Sigmoid colon (tissue), 7 donors: ENCODE results near the gene STARD3NL. TPM values are rescaled to one million over a fixed set of nuclear protein-coding genes. Genes with fewer than 3 reads are reported as not detected.

ENCODE experiments used
- DNase-seq: peaks from one replicate; pipeline ENCODE4 v3.0.0-alpha.2; 2019
- H3K27ac ChIP-seq, 4 donors: fragments of 200-600 bp; sonication (generic); one replicate each; pipeline ENCODE4 v1.5.1; 2016 to 2019; ENCODE audit warnings: mild to moderate bottlenecking in 1 of 4
- H3K27me3 ChIP-seq, 3 donors: fragments of 200-600 bp; sonication (generic); one replicate each; pipeline ENCODE4 v1.5.1; 2019; ENCODE audit warnings: mild to moderate bottlenecking in 1 of 3
- H3K36me3 ChIP-seq, 4 donors: fragments of 200-600 bp; sonication (generic); one replicate each; pipeline ENCODE4 v1.5.1; 2016 to 2019
- H3K4me1 ChIP-seq, 4 donors: fragments of 200-600 bp; sonication (generic); one replicate each; pipeline ENCODE4 v1.5.1; 2017 to 2019
- H3K4me3 ChIP-seq, 4 donors: fragments of 200-600 bp; sonication (generic); one replicate each; pipeline ENCODE4 v1.5.1; 2017 to 2019; ENCODE audit warnings: mild to moderate bottlenecking in 2 of 4, moderate library complexity in 1 of 4
- H3K9me3 ChIP-seq, 4 donors: fragments of 200-600 bp in 3 of 4; sonication (generic) in 3 of 4; one replicate each; pipeline versions ENCODE4 v1.5.1 to v1.6.1; 2013 to 2019
- EP300 ChIP-seq, 4 donors: sonication (generic); formaldehyde crosslinking; IDR thresholded peaks; one replicate each; pipeline ENCODE4 v1.6.1; 2017; ENCODE audit warnings: antibody characterized with exemption in 4 of 4
- POLR2A ChIP-seq, 2 donors: fragments of 450-650 bp; IDR thresholded peaks; one replicate each; pipeline ENCODE4 v1.6.1; 2016; ENCODE audit warnings: antibody characterized with exemption in 2 of 2, mild to moderate bottlenecking in 2 of 2, moderate library complexity in 2 of 2
- POLR2AphosphoS5 ChIP-seq, 4 donors: sonication (generic); formaldehyde crosslinking; IDR thresholded peaks; one replicate each; pipeline ENCODE4 v1.6.1; 2017; ENCODE audit warnings: antibody characterized with exemption in 4 of 4
- WGBS, 2 donors: extraction: QIAGEN DNeasy Blood & Tissue Kit; methylation state at CpG; one replicate each; pipeline ENCODE4 v1.1.7; 2013; 5-methylcytosine and 5-hydroxymethylcytosine counted together
- intact Hi-C: fragments of 100-400 bp; cut with DNase I; formaldehyde crosslinking; loops from one replicate; pipeline ENCODE4 v1.15.1; 2023
- polyA plus RNA-seq, 3 donors: library from polyadenylated mRNA; stranded (reverse); fragments of 200-250 nt; gene quantifications; one replicate each; pipeline ENCODE4 v1.2.3, GENCODE V29; 2013
- total RNA-seq, 4 donors: library from RNA; depleted of rRNA; stranded (reverse); fragments of >200 nt; gene quantifications; one replicate each; pipeline ENCODE4 v1.1.0, GENCODE V29; 2016
- TF ChIP-seq, protein P1 (sequence below), 4 experiments: fragments of 450-650 bp in 3 of 4; fragments of 200-600 bp in 1 of 4; IDR thresholded peaks; one replicate each; pipeline ENCODE4 v1.5.1; 2016 to 2019; ENCODE audit warnings: antibody characterized with exemption in 4 of 4, mild to moderate bottlenecking in 3 of 4, moderate library complexity in 2 of 4
- donor health status: healthy with polysubstance abuse.
- donor health status: Bipolar disorder and iron deficiency.
- donor health status: healthy.

Gene STARD3NL
- total and polyA plus RNA-seq, 7 donors = 26.3 to 67.6 (median 36.0) TPM

DNA sequence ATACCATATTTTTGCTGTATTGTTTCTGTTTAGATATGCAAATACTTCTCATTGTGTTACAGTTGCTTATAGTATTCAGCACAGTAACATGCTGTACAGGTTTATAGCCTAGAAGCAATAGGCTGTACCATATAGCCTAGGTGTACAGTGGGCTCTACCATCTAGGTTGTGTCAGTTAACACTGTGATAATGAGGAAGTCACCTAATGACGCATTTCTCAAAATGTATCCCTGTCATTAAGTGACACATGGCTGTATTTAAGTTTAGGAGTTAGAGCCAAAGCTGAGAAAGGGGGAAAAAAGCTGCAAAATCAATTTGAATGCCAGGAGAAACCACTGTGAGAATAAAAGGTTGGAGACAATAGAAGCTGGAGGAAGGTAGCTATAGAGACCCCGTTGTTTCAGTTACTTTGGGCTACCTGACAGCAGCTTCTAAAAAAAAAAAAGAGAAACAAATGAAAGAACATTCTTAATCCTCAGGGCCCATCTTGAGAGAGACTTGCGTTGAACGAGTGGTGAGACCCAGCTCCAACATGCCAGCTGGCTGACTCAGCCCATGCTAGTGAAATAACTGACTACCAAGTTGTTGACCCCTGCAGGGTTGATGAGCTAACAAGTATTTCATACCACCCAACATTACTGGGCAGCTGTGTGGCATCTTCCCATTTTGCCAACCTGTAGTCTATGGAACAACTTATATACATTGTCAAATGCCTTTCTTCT, 8.7 kb downstream of the STARD3NL start:
- H3K36me3 ChIP-seq = no peaks in the 10 kb centered on the region
- intact Hi-C loops = no loop called here
- TF ChIP-seq, protein P1, sequence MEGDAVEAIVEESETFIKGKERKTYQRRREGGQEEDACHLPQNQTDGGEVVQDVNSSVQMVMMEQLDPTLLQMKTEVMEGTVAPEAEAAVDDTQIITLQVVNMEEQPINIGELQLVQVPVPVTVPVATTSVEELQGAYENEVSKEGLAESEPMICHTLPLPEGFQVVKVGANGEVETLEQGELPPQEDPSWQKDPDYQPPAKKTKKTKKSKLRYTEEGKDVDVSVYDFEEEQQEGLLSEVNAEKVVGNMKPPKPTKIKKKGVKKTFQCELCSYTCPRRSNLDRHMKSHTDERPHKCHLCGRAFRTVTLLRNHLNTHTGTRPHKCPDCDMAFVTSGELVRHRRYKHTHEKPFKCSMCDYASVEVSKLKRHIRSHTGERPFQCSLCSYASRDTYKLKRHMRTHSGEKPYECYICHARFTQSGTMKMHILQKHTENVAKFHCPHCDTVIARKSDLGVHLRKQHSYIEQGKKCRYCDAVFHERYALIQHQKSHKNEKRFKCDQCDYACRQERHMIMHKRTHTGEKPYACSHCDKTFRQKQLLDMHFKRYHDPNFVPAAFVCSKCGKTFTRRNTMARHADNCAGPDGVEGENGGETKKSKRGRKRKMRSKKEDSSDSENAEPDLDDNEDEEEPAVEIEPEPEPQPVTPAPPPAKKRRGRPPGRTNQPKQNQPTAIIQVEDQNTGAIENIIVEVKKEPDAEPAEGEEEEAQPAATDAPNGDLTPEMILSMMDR (IDR thresholded peaks at IDR 0.05) = no peak
- TF ChIP-seq POLR2AphosphoS5 (IDR thresholded peaks at IDR 0.05) = no peak
- no peak for TF ChIP-seq POLR2A (IDR thresholded peaks at IDR 0.05)
- TF ChIP-seq EP300 (IDR thresholded peaks at IDR 0.05) = no peak
- no peak overlapping the region for H3K4me3 ChIP-seq
- no peak overlapping the region for H3K27ac ChIP-seq
- H3K27me3 ChIP-seq = no peaks in the 10 kb centered on the region
- DNase-seq = no peak
- 86 to 92% methylated on average over 4 of the region's 4 CpGs for WGBS, 2 donors
- peaks cover 0 to 5% (median 0%) of the 10 kb centered on the region in 4 donors for H3K9me3 ChIP-seq
- peaks cover 0 to 54% (median 18%) of the 10 kb centered on the region in 4 donors for H3K4me1 ChIP-seq

DNA sequence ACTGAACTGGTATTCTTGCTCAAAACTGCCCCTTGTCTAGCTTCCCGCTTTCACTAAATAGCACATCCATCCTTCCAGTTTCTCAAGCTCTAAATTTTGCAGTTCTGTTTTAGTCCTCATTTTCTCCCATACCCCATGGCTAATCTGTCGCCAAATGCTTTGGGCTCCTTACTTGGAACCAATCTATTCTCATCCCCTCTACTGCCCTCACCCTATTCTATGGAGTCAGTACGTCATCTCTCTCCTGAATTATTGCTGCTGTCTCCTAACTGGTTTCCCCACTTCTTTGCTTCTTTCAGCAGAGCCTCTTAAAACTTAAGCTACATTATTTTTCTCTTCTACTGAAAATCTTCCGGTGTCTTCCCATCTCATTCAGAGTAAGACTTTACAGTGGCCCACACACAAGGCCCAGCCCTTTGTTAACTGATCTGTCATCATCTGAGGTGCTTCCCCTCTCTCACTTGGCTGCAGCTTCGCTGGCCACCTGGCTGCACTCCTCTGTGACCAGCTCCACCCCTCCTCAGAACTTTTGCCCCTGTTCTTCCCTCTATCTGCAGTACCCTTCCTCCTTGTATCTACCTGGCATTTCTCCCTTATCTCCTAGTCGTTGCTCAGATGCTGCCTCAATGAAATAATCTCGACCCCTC, 9.9 kb downstream of the STARD3NL start:
- peaks cover 0 to 10% (median 0%) of the 10 kb centered on the region in 4 donors for H3K9me3 ChIP-seq
- no peaks in the 10 kb centered on the region for H3K36me3 ChIP-seq
- TF ChIP-seq, protein P1 (IDR thresholded peaks at IDR 0.05) = no peak
- TF ChIP-seq POLR2A (IDR thresholded peaks at IDR 0.05) = no peak
- TF ChIP-seq EP300 (IDR thresholded peaks at IDR 0.05) = no peak
- no peak for TF ChIP-seq POLR2AphosphoS5 (IDR thresholded peaks at IDR 0.05)
- no peaks in the 10 kb centered on the region for H3K27me3 ChIP-seq
- DNase-seq = no peak
- H3K27ac ChIP-seq = no peak overlapping the region
- H3K4me3 ChIP-seq = no peak overlapping the region
- 70 to 75% methylated on average over 7 of the region's 7 CpGs for WGBS, 2 donors
- peaks cover 0 to 43% (median 16%) of the 10 kb centered on the region in 4 donors for H3K4me1 ChIP-seq
- intact Hi-C loops = no loop called here

DNA sequence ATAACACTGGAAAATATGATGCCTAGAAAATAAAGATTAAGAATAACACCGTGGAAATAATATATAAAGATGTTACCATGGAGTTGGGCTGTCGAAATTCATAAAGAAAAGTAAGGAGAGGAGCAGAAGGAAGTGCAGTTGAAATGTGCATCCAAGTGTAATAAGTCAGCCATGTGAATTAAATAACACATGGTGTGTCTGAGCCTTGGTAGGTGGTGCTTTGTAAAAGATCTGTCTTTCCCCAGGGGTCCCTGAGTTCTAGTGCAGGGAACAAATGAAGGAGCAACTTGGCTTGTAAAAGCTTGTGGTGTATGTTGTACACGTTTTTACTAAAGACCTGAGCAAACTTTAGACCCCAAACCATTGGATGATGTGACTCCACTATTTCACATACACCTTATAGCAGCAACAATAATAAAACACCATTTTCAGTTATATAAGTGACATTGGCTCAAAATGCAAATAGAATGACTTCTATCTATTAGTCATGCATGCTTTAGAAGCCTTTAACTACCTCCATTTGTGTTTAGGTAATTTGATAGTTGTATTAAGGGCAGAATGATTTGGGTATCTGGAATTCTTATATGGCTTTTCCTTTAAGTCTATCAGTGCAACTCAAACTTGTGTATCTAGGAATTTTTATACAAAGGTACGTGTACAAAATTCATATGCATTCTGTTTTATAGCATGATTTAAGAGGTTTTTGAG, 11.3 kb downstream of the STARD3NL start:
- no peak overlapping the region for H3K4me3 ChIP-seq
- WGBS, 2 donors = 73 to 80% methylated on average over 4 of the region's 4 CpGs
- no peak for TF ChIP-seq POLR2AphosphoS5 (IDR thresholded peaks at IDR 0.05)
- TF ChIP-seq EP300 (IDR thresholded peaks at IDR 0.05) = no peak
- TF ChIP-seq, protein P1 (IDR thresholded peaks at IDR 0.05) = no peak
- TF ChIP-seq POLR2A (IDR thresholded peaks at IDR 0.05) = no peak
- no peaks in the 10 kb centered on the region for H3K27me3 ChIP-seq
- H3K4me1 ChIP-seq = peaks cover 0 to 38% (median 16%) of the 10 kb centered on the region in 4 donors
- intact Hi-C loops = no loop called here
- H3K9me3 ChIP-seq = peaks cover 0 to 10% (median 0%) of the 10 kb centered on the region in 4 donors
- H3K27ac ChIP-seq = no peak overlapping the region
- DNase-seq = no peak
- H3K36me3 ChIP-seq = no peaks in the 10 kb centered on the region

DNA sequence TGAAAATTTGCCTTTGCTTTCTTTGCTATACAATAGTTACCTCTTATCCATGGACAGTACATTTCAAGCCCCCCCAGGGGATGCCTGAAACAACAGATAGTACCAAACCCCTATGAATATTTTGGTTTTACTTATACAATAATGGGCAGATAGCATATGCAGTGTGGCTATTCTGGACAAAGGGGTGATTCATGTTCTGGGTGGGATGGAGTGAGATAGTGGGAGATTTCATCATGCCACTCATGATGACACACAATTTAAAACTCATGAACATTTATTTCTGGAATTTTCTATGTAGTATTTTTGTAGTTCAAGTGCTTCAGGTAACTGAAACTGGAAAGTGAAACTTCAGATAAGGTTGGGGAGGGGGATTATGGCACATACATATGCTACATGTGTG, 12.0 kb downstream of the STARD3NL start:
- H3K36me3 ChIP-seq = no peaks in the 10 kb centered on the region
- no peak overlapping the region for H3K27ac ChIP-seq
- H3K27me3 ChIP-seq = no peaks in the 10 kb centered on the region
- intact Hi-C loops = no loop called here
- no peak for TF ChIP-seq POLR2AphosphoS5 (IDR thresholded peaks at IDR 0.05)
- no peak for TF ChIP-seq EP300 (IDR thresholded peaks at IDR 0.05)
- TF ChIP-seq, protein P1 (IDR thresholded peaks at IDR 0.05) = no peak
- TF ChIP-seq POLR2A (IDR thresholded peaks at IDR 0.05) = no peak
- H3K9me3 ChIP-seq = peaks cover 0 to 10% (median 0%) of the 10 kb centered on the region in 4 donors
- H3K4me1 ChIP-seq = peaks cover 0 to 37% (median 16%) of the 10 kb centered on the region in 4 donors
- H3K4me3 ChIP-seq = no peak overlapping the region
- DNase-seq = no peak
